Large intestine (tissue), 3 donors: ENCODE results near the gene SLIRP. TPM values are rescaled to one million over a fixed set of nuclear protein-coding genes. Genes with fewer than 3 reads are reported as not detected.

Experiments used
- DNase-seq, 2 donors: peaks; one replicate each; pipeline versions ENCODE4 v3.0.0 to v3.0.0-alpha.2; 2013
- H3K27ac ChIP-seq: one replicate; pipeline ENCODE4 v1.5.1; 2013; ENCODE audit warnings: low read length
- H3K27me3 ChIP-seq: 2 replicates; pipeline ENCODE4 v1.6.1; 2013; ENCODE audit warnings: low read length; ENCODE audit not compliant: control insufficient read depth, insufficient read depth
- H3K36me3 ChIP-seq: 2 replicates; pipeline ENCODE4 v1.6.1; 2013; ENCODE audit warnings: low read length; ENCODE audit not compliant: control insufficient read depth, insufficient read depth
- H3K4me1 ChIP-seq: one replicate; pipeline ENCODE4 v1.6.1; 2013; ENCODE audit warnings: low read length; ENCODE audit not compliant: control insufficient read depth, insufficient read depth
- H3K4me3 ChIP-seq: one replicate; pipeline ENCODE4 v1.5.1; 2013; ENCODE audit warnings: low read length
- H3K9me3 ChIP-seq: one replicate; pipeline ENCODE4 v1.6.1; 2013; ENCODE audit warnings: mild to moderate bottlenecking, low read depth, low read length, moderate library complexity; ENCODE audit not compliant: control insufficient read depth
- WGBS: methylation state at CpG from one replicate; pipeline ENCODE4 v1.1.5; 2013; ENCODE audit warnings: low lambda C conversion rate; ENCODE audit not compliant: insufficient coverage; 5-methylcytosine and 5-hydroxymethylcytosine counted together
- polyA plus RNA-seq: library from polyadenylated mRNA; unstranded; fragments of 120-200 nt; gene quantifications from one replicate; pipeline ENCODE4 v1.2.1, GENCODE V29; 2013

SLIRP gene
- polyA plus RNA-seq, 1 donor: 115 TPM

GRCh38 chr14:77681196-77682157 lies 26.4 kb upstream of the SLIRP start:
- Histone ChIP-seq H3K27ac (peak overlapping the region; percentile 11), H3K27me3 (no peaks in the 10 kb centered on the region), H3K9me3 (no peaks in the 10 kb centered on the region), H3K4me3 (no peak overlapping the region), H3K36me3 (peaks cover 25% of the 10 kb centered on the region), H3K4me1 (peaks cover 10% of the 10 kb centered on the region)
- 93% methylated on average over 4 of the region's 7 CpGs for WGBS
- peak; percentile 57 to 86 for DNase-seq

DNA sequence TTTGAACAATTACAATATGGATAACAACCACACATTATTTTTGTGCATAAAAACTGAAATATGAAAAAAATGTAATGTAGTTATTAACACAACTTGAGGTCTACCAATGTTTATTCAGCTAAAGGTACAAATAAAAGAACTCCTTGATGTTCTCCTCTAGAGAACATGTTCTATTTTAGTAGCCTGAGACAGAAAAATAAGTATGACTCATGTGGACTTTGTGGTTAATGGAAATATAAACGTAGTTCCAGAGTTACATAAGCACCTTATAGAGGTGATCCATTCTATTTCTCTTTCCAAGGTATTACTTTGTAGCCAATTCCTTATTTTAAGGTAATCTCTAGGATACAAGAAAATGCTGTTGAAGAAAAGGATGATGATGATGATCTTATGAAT lies 25.7 kb upstream of the SLIRP start:
- Histone ChIP-seq H3K9me3 (no peaks in the 10 kb centered on the region), H3K27ac (peak overlapping the region; percentile 26), H3K4me3 (no peak overlapping the region), H3K36me3 (peaks cover 26% of the 10 kb centered on the region), H3K4me1 (peaks cover 10% of the 10 kb centered on the region), H3K27me3 (no peaks in the 10 kb centered on the region)
- WGBS: 38% methylated on average over 1 of the region's 1 CpG
- DNase-seq: peak in 1 of 2 donors; percentile 46

GRCh38 chr14:77691259-77691658 lies 16.6 kb upstream of the SLIRP start:
- 100% methylated on average over 1 of the region's 2 CpGs for WGBS
- Histone ChIP-seq H3K36me3 (peaks cover 43% of the 10 kb centered on the region), H3K27ac (no peak overlapping the region), H3K4me3 (no peak overlapping the region), H3K9me3 (no peaks in the 10 kb centered on the region), H3K4me1 (no peaks in the 10 kb centered on the region), H3K27me3 (no peaks in the 10 kb centered on the region)
- DNase-seq: no peak

DNA sequence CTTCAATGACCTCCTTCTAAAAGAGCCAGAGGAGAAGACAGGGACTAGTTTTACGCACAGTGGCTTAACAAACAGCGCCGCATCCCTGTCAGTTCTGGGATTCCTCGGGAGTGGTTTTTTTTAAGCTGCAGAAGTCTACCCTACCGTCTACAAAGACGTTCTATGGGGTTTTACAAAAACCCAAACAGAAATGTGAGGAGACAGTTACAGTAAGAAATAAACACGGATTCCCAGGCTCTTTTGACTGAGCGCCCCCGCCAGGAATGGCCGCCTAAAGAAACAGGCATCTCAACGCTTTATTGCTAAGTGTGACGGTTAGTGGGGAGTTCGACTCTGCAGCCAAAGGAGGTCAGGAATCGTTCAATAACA lies 564 bp upstream of the SLIRP start:
- Histone ChIP-seq H3K4me1 (peaks cover 18% of the 10 kb centered on the region), H3K27me3 (no peaks in the 10 kb centered on the region), H3K4me3 (peak overlapping the region; percentile 76), H3K36me3 (peaks cover 35% of the 10 kb centered on the region), H3K9me3 (no peaks in the 10 kb centered on the region), H3K27ac (no peak overlapping the region)
- WGBS: no CpG with 5 or more reads among the region's 14 CpGs
- peak in 1 of 2 donors; percentile 56 for DNase-seq

- peak in 1 of 2 donors; percentile 29 for DNase-seq
- 52% methylated on average over 2 of the region's 7 CpGs for WGBS
- peaks cover 18% of the 10 kb centered on the region for H3K4me1 ChIP-seq
- H3K27ac ChIP-seq: no peak overlapping the region
- H3K36me3 ChIP-seq: peaks cover 36% of the 10 kb centered on the region
- no peaks in the 10 kb centered on the region for H3K27me3 ChIP-seq
- peak overlapping the region; percentile 76 for H3K4me3 ChIP-seq
- H3K9me3 ChIP-seq: no peaks in the 10 kb centered on the region
Observed at GRCh38 chr14:77708749-77709148, 846 bp downstream of the SLIRP start.

- Histone ChIP-seq H3K36me3 (peaks cover 35% of the 10 kb centered on the region), H3K27me3 (no peaks in the 10 kb centered on the region), H3K4me1 (peaks cover 18% of the 10 kb centered on the region), H3K27ac (no peak overlapping the region), H3K4me3 (peak overlapping the region; percentile 76), H3K9me3 (no peaks in the 10 kb centered on the region)
- DNase-seq: no peak
- WGBS: 40% methylated on average over 1 of the region's 3 CpGs
Observed at GRCh38 chr14:77709412-77709811, 1.5 kb downstream of the SLIRP start.

DNA sequence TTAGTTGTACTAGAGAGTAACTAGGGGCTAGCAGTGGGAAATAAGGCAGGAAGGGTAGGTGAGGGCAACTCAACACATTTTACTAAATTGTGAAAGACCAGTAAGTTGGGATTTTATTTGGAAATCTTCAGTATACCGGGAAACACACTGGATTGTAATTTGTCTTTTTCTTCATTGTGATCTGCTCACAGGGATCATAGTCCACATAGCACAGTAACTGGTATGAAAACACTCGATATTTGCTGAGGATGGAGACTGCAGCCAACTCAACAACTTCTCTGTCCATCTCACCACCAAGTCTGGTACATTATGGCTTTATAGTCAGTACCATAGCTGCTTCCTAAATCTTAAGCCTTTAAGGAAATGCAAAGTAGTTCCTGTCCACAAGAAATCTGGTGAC lies 2.5 kb downstream of the SLIRP start:
- Histone ChIP-seq H3K9me3 (no peaks in the 10 kb centered on the region), H3K4me1 (peaks cover 18% of the 10 kb centered on the region), H3K27ac (no peak overlapping the region), H3K36me3 (peaks cover 40% of the 10 kb centered on the region), H3K27me3 (no peaks in the 10 kb centered on the region), H3K4me3 (no peak overlapping the region)
- no CpG with 5 or more reads among the region's 2 CpGs for WGBS
- peak in 1 of 2 donors; percentile 3 for DNase-seq

DNA sequence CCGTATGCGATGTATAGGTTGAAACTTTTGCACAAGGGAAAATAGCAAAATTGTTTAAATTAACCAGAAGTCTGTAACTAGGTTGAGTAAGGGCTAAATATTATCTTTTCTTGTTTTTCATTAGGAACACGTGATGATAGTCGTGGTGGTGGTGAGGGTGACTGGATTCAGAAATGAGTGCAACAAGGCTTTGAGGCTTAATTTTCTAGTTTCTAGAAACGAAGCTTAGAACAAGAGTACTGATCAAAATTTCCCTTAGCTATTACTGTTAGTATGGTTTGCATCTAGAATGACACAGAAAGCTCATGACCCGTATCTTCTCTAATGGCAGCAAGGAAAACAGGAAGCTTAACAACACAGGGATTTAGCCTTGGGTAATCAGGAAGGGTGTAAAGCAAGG lies 7.0 kb downstream of the SLIRP start:
- Histone ChIP-seq H3K4me3 (no peak overlapping the region), H3K27ac (no peak overlapping the region), H3K9me3 (no peaks in the 10 kb centered on the region), H3K4me1 (peaks cover 4% of the 10 kb centered on the region), H3K36me3 (peaks cover 77% of the 10 kb centered on the region), H3K27me3 (no peaks in the 10 kb centered on the region)
- 100% methylated on average over 1 of the region's 6 CpGs for WGBS
- DNase-seq: no peak

- Histone ChIP-seq H3K27me3 (no peaks in the 10 kb centered on the region), H3K36me3 (peaks cover 71% of the 10 kb centered on the region), H3K4me1 (no peaks in the 10 kb centered on the region), H3K27ac (no peak overlapping the region), H3K4me3 (no peak overlapping the region), H3K9me3 (no peaks in the 10 kb centered on the region)
- DNase-seq: no peak
- no CpG with 5 or more reads among the region's 5 CpGs for WGBS
Observed at GRCh38 chr14:77717608-77718305, 9.9 kb downstream of the SLIRP start.

DNA sequence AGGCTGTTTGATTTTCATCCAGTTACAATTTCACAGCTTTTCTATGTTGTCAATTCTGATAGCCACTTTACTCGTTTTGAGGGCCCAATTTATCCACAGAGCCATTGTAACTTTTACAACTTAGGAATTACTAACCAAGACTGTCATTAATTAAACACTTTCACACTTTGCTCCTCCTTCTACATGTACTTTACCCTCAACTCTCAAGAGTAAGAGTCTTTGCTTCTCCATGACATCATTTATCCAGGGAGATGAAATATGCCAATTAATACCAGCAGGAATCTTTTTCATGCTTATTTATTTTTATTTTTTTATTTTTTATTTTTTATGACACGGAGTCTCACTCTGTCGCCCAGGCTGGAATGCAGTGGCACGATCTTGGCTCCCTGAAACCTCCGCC lies 13.5 kb downstream of the SLIRP start:
- 79% methylated on average over 4 of the region's 5 CpGs for WGBS
- Histone ChIP-seq H3K4me3 (no peak overlapping the region), H3K27ac (no peak overlapping the region), H3K27me3 (no peaks in the 10 kb centered on the region), H3K9me3 (no peaks in the 10 kb centered on the region), H3K4me1 (no peaks in the 10 kb centered on the region), H3K36me3 (peaks cover 74% of the 10 kb centered on the region)
- peak in 1 of 2 donors; percentile 8 for DNase-seq
